Measurements from ENCODE around the gene CEP164.

Gene CEP164

DNA sequence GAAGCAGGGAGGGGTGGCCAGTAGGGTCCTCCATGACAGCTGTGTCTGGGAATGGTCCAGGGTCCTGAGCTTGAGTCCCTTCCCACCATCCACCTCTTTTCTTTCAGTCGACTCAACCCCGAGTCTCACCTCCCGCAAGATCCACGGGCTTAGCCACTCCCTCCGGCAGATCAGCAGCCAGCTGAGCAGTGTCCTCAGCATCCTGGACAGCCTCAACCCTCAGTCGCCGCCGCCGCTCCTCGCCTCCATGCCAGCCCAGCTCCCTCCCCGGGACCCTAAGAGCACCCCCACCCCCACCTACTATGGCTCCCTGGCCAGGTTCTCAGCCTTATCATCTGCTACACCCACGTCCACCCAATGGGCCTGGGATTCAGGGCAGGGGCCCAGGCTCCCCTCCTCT is 81.9 kb downstream of the CEP164 start:
- in situ Hi-C loops (cut with MboI; ENCODE audit: low sequenced_read_pairs, unreplicated experiment): no loop called here
- no peak for DNase-seq (ENCODE audit: low spot score)
- TF ChIP-seq, protein P1, sequence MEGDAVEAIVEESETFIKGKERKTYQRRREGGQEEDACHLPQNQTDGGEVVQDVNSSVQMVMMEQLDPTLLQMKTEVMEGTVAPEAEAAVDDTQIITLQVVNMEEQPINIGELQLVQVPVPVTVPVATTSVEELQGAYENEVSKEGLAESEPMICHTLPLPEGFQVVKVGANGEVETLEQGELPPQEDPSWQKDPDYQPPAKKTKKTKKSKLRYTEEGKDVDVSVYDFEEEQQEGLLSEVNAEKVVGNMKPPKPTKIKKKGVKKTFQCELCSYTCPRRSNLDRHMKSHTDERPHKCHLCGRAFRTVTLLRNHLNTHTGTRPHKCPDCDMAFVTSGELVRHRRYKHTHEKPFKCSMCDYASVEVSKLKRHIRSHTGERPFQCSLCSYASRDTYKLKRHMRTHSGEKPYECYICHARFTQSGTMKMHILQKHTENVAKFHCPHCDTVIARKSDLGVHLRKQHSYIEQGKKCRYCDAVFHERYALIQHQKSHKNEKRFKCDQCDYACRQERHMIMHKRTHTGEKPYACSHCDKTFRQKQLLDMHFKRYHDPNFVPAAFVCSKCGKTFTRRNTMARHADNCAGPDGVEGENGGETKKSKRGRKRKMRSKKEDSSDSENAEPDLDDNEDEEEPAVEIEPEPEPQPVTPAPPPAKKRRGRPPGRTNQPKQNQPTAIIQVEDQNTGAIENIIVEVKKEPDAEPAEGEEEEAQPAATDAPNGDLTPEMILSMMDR (IDR thresholded peaks at IDR 0.05; ENCODE audit: borderline replicate concordance, control extremely low read depth, extremely low read depth, insufficient read depth, missing control alignments): no peak

DNA sequence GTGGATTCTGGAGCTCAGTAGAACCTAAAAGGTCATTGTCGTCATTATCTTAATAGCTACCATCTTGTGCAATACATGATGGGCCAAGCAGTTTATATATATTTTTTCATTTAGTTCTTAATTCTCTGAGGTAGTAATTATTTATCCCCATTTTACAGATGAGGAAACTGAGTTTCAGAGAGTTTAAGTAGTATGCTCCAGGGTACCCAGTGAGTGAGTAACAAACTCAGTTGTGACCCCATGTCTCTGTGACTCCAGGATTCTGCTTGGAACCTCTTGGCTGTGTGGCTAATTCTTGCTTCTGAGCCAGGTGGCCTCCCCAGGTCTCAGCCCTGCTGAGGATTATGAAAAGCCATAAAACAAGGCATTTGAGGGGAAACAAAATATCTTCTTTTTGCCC is 82.6 kb downstream of the CEP164 start:
- TF ChIP-seq, protein P1 (IDR thresholded peaks at IDR 0.05; ENCODE audit: borderline replicate concordance, control extremely low read depth, extremely low read depth, insufficient read depth, missing control alignments): no peak
- no peak for DNase-seq (ENCODE audit: low spot score)
- in situ Hi-C loops (cut with MboI; ENCODE audit: low sequenced_read_pairs, unreplicated experiment): no loop called here

- in situ Hi-C loops (cut with MboI; ENCODE audit: low sequenced_read_pairs, unreplicated experiment): no loop called here
- DNase-seq (ENCODE audit: low spot score): no peak
- TF ChIP-seq, protein P1 (IDR thresholded peaks at IDR 0.05; ENCODE audit: borderline replicate concordance, control extremely low read depth, extremely low read depth, insufficient read depth, missing control alignments): no peak
Measured at GRCh38 chr11:117410861-117411710, 83.4 kb downstream of the CEP164 start.

DNA sequence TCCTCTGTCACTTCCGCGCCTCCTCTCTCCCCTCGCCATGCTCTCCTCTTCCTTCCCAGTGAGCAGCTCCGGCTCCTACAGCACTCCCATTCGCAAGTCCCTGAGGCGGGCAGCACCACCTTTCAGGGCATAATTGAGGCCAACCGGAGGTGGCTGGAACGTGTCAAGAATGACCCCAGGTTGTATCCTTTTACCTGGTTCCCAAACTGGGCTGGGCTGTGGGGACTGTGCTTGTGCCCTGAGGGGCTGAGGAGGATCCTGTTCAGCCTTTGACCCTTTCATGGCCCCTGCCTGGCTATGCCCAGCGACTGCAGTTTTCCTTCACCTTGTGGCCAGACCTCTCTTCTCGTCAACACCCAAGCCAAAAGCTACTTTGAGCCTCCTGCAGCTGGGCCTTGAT is 84.1 kb downstream of the CEP164 start:
- TF ChIP-seq, protein P1 (IDR thresholded peaks at IDR 0.05; ENCODE audit: borderline replicate concordance, control extremely low read depth, extremely low read depth, insufficient read depth, missing control alignments): no peak
- in situ Hi-C loops (cut with MboI; ENCODE audit: low sequenced_read_pairs, unreplicated experiment): no loop called here
- no peak for DNase-seq (ENCODE audit: low spot score)

- no peak for DNase-seq (ENCODE audit: low spot score)
- in situ Hi-C loops (cut with MboI; ENCODE audit: low sequenced_read_pairs, unreplicated experiment): no loop called here
- TF ChIP-seq, protein P1 (IDR thresholded peaks at IDR 0.05; ENCODE audit: borderline replicate concordance, control extremely low read depth, extremely low read depth, insufficient read depth, missing control alignments): no peak
Measured at GRCh38 chr11:117412176-117412575, 84.5 kb downstream of the CEP164 start.

DNA sequence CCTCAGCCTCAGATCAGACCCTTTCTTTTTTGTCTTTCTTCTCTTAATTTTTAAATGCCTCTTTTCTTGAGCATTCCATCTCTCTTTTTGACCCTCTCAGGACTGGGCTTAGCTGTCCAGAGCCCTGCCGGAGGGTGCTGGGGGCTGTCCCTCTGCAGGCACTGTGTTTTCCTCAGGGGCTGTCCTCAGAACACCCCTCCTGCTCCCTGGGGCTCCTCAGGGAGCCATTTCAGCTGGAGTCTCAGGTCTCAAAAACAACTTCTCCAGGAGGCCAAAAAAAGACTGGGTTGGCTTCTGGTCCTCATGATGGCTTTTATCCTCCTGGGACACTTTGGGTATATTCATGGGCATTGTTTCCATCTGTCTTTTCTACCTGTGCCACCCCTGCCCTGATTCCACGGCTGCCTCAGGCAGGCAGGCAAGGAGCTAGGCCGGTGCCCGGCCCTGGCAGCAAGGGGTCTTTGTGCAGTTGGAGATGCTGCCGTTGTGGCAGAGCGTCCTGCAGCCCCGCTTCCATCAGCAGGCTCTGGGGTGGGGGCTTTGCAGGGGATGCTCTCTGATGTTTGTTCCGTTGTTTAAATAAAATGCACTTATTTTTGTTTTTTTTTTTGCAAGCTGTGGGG is 85.1 kb downstream of the CEP164 start:
- no peak for DNase-seq (ENCODE audit: low spot score)
- in situ Hi-C loops (cut with MboI; ENCODE audit: low sequenced_read_pairs, unreplicated experiment): no loop called here
- TF ChIP-seq, protein P1 (IDR thresholded peaks at IDR 0.05; ENCODE audit: borderline replicate concordance, control extremely low read depth, extremely low read depth, insufficient read depth, missing control alignments): no peak
